GM12875 (cell line): ENCODE measurements around the gene IGSF9B.

Experiments
- H3K4me3 ChIP-seq: one replicate; pipeline ENCODE4 v1.5.1; 2011; ENCODE audit warnings: low read depth, low read length, control low read depth
- TF ChIP-seq, protein P1 (sequence below): IDR thresholded peaks from 2 replicates; pipeline ENCODE4 v1.5.1; 2011; ENCODE audit warnings: low read depth, mild to moderate bottlenecking, control low read depth, inconsistent platforms, low read length, moderate library complexity, borderline replicate concordance; ENCODE audit not compliant: insufficient read depth

The IGSF9B gene

GRCh38 chr11:133950421-133950820 lies 6.3 kb downstream of the IGSF9B start:
- H3K4me3 ChIP-seq = no peak overlapping the region
- TF ChIP-seq, protein P1, sequence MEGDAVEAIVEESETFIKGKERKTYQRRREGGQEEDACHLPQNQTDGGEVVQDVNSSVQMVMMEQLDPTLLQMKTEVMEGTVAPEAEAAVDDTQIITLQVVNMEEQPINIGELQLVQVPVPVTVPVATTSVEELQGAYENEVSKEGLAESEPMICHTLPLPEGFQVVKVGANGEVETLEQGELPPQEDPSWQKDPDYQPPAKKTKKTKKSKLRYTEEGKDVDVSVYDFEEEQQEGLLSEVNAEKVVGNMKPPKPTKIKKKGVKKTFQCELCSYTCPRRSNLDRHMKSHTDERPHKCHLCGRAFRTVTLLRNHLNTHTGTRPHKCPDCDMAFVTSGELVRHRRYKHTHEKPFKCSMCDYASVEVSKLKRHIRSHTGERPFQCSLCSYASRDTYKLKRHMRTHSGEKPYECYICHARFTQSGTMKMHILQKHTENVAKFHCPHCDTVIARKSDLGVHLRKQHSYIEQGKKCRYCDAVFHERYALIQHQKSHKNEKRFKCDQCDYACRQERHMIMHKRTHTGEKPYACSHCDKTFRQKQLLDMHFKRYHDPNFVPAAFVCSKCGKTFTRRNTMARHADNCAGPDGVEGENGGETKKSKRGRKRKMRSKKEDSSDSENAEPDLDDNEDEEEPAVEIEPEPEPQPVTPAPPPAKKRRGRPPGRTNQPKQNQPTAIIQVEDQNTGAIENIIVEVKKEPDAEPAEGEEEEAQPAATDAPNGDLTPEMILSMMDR = no peak

GRCh38 chr11:133949129-133949528 lies 7.6 kb downstream of the IGSF9B start:
- no peak overlapping the region for H3K4me3 ChIP-seq

DNA sequence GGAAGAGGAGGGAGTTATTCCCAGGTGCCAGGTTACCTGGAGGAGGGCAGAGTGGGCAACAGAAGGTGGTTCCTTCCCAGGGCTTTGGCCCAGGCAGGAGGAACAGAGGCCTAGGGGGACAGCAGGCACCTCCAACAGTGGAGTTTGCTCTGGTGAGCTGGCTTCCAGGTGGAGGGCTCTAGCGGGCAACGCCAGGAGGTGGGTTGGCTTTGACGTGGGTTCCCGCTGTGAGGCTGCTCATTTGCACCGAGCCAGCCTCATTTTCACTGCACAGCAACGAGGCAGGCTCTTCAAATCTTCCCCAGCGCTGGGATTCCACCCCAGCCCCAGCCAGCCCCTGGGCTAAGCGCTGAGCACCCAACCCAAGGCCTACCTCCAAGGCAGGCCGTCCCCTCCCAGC lies 8.1 kb downstream of the IGSF9B start:
- H3K4me3 ChIP-seq = no peak overlapping the region

More at GRCh38 chr11:133949129-133949528, 7.6 kb downstream of the IGSF9B start:
- TF ChIP-seq, protein P1 = no peak

DNA sequence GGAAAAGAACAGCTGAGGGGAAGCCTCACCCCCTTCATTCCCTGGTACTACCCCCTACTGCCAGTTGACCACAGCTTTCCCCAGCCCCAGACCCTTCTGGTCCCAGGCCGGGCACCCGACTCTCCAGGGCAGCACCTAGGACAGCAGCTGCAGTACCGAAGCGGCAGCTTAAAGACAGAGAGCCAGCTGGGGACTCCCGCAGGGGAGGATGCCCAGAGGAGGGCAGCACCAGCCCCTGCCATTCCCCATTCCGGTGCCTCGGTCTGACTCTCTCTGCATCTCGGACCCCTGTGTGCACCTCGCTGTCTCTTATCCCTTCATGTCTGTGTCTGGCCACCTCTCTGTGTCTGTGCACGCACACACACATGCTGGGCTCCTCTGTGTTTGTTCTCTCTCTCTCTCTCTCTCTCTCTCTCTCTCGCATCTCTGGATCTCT lies 9.4 kb downstream of the IGSF9B start:
- TF ChIP-seq, protein P1 = peak; percentile 36
- H3K4me3 ChIP-seq = no peak overlapping the region

More for the DNA sequence above, 8.1 kb downstream of the IGSF9B start:
- TF ChIP-seq, protein P1 = no peak

GRCh38 chr11:133946541-133947318 lies 10.0 kb downstream of the IGSF9B start:
- TF ChIP-seq, protein P1 = no peak
- H3K4me3 ChIP-seq = no peak overlapping the region

DNA sequence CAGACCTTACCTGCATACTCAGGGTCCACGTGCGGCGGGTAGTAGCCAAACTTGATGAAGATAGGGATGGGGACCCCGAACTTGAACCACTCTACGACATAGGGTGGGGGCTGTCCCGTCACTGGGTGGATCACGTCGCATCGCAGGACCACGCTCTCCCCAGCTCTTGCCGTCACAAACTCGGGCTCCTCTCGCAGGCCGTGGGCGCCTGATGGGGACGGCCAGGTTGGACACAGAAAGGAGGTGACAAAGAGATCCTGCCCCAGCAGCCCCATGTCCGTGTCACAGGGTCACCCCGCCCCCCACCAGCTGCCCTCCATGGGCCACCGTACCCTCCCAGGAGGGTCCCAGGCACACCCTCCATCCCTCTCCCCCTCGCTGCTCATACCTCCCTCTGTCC lies 10.7 kb downstream of the IGSF9B start:
- TF ChIP-seq, protein P1 = no peak
- H3K4me3 ChIP-seq = no peak overlapping the region

DNA sequence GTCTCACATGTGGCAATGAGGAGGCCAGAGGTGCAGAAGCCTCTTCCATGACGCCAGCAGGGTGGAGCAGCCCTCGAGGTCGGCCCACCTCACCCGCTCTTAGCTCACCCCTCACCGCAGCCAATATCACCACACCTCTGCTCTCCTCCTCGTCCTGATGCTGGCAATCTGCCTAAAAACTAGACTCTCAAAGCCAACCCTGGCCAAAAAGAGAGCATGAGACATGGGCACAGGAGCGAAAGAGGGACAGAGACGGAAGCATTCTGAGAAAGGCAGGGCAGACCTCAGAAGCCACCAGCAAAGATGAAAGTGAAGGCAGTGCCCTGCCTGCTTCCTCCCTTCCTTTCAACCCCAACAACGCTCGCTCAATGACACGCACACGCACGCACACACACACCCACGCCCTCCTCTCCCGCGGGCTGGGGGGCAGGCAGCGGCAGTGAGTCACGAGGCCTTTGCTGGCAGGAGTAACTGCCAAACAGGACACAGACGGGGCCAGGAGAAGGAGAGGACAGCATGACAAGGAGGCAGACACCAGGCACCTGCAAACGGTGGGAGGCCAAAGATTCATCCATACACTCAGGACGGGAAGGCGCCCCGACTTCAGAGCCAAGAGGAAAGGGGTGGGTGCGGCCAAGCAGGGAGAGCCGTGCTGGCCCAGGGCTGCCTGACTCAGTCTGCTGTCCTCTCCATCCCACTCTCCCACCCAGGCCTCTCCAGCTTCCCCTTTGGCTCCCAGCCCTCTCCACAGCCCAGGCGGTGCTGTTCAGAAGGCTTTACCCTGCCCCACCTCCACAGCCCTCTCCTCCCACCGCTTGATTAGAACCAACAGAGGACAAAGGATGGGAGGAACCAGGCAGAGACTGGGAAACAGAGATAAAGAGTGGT lies 11.4 kb downstream of the IGSF9B start:
- TF ChIP-seq, protein P1 = no peak
- H3K4me3 ChIP-seq = no peak overlapping the region
